Hematopoietic multipotent progenitor cell (in vitro differentiated cells): Measurements from ENCODE around the gene ERI3. TPM values are rescaled to one million over a fixed set of nuclear protein-coding genes. Genes with fewer than 3 reads are reported as not detected.
A peak's percentile ranks its signal among the peaks of the same experiment; 100 is the strongest.

Experiments
- DNase-seq, 3 donors: peaks; one replicate each; pipeline ENCODE4 v3.0.0-alpha.2; 2011 to 2015; ENCODE audit warnings: low read depth in 2 of 3, low spot score in 2 of 3
- total RNA-seq: library from RNA; depleted of rRNA; stranded (reverse); fragments of >200 nt; gene quantifications from one replicate; pipeline ENCODE4 v1.2.3, GENCODE V29; 2012

The ERI3 gene, protein sequence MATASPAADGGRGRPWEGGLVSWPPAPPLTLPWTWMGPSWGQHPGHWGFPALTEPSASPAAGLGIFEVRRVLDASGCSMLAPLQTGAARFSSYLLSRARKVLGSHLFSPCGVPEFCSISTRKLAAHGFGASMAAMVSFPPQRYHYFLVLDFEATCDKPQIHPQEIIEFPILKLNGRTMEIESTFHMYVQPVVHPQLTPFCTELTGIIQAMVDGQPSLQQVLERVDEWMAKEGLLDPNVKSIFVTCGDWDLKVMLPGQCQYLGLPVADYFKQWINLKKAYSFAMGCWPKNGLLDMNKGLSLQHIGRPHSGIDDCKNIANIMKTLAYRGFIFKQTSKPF
- 44.4 TPM for total RNA-seq

DNA sequence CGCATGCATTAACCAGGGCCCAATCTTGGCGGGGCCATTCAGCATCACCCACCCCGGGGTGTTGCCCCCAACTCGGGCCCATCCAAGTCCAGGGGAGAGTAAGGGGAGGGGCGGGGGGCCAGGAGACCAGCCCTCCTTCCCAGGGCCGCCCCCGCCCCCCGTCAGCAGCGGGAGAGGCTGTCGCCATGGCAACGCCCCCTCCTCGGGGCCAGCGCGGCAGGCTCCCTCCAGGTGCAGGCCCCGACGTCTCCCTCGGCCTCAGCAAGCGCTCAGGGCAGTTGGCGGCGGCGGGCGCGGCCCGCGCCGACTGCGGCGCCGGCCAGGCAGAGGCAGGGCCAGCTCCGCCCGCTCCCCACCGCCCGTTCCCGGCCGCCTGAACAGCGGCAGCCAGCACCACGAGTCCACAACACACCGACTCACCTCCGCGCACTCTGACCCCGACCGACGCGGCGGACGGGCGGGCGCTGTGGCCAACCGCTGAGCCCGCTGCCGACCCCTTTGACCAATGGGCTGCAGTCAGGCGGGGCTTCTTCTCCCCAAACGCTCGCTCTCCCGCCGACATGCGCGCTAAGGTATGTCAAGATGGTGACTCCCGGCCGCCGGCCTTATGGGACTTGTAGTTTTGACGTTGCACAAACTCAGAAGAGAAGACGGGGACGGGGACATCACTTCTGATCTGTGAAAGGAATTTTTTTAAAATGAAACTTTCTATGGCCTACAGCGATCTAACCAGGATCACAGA is at the start of gene ERI3:
ERI3 (minus strand) TSS at position 418 of the 742 bp plus-strand sequence; CDS start at position 187, 231 bp downstream.
- DNase-seq: peak; percentile 85 to 99 (median 96)

DNA sequence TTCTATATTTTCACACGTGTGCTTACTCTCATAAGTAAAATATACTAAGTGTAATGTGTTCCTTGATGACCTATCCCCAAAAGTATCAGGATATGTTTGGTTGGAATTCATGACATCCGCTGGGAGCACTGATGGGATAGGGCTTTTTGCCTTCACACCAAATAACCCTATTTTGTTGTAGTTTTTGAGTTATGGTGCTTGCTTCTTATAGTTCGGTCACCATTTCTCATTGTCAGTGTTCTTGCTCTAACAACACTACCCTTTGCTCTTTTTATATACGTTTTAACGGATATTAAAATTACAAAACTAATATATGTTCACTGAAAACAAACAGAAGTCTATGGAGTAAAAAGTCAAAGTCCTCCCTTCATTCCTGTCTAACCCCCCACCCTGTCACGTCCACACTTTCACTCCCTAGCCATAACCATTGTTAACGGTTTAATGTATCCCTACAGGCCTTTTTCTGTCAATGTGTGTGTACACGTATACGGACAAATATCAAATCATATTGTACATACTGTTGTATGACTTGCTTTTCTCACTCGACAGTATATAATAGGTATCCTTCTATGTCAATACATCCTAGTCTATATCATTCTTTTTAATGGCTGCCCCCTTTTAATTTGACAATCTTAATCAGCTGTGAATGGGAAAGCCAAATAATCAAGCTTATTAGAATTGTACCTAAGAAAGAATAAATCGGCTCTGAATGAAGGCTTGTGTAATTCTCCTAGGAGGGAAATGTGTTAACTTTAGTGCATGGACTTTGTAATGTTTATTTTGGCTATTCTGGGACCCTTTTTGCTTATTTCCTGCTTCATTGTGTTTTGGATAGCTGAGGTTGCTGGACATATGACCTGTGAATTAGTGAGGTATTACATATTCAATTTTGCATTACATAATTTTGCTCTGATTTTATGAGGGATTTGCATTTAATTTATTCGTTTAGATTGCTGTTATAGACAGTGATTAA is 46.5 kb upstream of the ERI3 start:
- DNase-seq: no peak

DNA sequence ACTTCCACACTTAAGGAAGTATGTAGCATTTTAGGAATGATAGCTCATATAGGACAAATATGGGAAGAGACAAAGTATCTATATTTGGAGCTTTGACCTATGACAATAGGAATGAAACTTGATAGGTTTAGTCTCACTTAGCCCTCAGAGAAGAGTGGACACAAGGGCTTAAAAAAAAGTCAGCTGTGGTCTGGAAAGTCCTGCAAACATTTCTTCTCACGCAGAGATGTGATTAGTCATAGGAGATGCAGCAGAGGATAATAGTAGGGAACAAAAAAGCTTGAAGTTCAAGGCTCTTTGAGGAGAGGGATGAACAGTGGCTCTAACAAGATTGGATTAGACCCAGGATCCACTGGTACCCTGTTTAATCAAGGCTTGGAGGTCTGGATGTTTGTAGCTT is 35.2 kb upstream of the ERI3 start:
- DNase-seq: no peak

DNA sequence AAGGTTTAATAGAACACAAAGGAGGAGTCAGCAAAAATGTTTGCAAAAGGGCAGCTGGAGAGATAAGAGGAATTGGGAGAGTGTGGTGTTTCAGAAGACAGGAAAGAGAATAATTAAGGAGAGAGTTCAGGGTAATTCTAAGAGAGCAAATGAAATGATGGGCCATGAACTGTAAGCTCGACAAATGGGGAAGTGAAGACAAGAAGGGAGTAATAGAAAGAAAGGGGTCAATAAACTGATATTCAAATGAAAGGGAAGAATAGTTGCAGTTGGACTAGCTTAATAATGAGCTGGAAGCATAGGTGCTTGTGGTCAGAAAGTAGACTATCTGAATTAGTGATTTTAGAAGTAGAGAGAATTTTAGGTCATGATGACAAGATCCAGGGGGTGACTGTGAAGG is 34.4 kb upstream of the ERI3 start:
- no peak for DNase-seq

DNA sequence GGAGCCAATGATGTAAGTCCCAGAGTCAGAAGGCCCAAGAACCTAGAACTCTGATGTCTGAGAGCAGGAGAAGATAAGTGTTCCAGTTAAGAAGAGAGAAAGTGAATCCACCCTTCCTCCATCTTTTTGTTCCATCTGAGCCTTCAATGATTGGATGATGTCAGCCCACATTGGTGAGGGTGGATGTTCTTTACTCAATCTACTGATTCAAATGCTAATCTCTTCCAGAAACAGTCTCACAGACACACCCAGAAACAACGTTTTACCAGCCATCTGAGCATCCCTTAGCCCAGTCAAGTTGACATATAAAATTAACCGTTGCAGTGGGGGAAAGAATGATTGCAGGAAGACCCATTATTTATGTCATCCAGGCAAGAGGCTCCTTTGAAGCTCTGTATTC is 33.5 kb upstream of the ERI3 start:
- DNase-seq: no peak

DNA sequence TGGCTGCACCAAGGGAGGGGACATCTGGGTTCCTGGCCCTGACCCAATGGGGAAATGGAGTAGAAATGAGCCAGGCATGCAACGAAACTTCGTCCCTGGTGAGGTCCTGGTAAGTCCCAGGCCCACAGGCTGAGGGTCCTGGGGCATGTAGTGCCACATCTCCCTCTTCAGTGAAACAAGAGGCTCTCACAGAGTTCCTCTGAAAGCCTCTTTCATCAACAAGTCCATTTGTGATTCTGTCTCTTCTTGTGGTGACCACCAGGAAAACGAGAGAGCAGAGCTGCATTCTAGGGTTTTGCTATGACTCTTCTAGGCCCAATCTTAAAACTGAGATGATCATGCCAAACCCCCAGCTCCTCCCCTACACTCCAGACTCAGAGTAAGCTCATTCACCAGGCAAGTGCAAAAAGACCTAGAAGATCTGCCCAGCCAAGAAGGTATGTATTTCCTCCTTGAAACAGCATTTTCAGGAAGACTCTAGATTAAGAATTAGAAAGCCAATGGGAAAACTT is 25.7 kb upstream of the ERI3 start:
- DNase-seq: no peak

DNA sequence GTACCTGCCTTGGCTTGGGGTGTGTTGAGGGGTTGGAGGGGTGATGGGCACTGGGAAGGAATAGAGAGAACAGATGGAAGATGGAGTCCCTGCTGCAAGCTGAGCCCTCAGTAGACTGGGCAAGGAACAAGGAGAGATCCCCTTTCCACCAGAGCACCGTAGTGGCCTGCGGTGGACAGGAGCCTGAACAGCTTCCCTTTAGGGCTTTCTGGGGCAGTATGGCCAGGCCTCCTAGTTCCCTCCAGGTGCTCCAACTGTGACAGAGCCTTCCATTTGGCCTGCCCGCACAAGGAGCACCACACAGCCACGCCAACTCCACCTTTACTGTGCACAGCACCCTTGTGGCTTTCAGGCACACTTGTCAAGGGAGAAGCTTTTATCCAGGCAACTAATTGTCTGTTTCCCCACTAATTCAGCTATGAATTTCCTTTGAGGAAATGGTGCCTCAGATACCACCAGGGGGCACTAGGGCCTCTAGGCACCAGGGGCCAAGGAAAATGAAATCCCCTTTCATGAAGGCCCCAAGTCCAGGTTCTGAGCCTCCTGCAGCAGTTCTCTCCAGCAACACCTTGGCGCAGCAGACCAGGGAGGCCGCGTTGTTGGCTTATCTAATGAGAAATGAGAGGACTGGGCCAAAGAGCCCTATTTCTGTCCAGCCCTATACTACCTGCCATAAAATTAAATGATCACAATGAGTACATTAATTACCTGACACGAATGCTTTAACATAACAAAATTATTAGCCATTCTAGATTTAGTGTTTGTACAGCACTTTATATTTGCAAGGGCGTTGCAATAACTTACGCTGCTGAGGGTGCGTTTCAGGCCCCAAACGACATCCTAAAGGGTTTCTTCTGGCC is 23.1 kb upstream of the ERI3 start:
- peak in 2 of 3 donors; percentile 72 to 86 for DNase-seq

DNA sequence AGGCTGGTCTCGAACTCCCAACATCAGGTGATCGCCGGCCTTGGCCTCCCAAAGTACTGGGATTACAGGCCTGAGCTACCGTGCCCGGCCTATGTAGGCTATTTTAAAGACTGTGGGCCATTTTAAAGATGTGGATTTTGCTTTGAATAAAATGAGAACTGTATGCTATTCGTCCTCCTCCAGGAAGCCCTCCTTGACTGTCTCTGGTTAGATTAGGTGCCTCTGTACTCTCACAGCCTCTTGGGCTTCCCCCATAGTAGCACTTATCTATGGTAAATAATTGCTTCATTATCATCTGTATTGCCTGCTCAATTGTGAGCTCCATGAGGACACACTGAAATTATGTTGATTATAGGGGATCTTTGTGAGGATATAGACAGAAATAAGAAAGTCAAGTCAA is 20.5 kb upstream of the ERI3 start:
- DNase-seq: no peak

DNA sequence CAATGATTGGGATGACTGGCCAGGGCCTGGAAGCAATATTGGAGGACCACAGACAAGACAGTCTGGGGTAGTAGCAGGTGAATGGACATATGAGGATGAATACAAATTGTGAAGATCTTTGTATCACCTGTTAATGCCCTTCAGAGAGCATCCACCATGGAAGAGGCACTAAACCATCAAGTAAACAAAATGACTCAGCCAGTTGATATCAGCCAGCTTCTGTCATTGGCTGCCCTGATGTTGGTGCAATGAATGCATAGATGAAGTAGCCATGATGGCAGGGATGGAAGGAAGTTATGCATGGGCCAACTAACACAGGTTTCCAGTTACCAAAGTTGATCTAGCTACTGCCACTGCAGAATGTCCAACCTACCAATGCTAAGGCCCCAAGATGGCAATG is 16.1 kb upstream of the ERI3 start:
- no peak for DNase-seq

DNA sequence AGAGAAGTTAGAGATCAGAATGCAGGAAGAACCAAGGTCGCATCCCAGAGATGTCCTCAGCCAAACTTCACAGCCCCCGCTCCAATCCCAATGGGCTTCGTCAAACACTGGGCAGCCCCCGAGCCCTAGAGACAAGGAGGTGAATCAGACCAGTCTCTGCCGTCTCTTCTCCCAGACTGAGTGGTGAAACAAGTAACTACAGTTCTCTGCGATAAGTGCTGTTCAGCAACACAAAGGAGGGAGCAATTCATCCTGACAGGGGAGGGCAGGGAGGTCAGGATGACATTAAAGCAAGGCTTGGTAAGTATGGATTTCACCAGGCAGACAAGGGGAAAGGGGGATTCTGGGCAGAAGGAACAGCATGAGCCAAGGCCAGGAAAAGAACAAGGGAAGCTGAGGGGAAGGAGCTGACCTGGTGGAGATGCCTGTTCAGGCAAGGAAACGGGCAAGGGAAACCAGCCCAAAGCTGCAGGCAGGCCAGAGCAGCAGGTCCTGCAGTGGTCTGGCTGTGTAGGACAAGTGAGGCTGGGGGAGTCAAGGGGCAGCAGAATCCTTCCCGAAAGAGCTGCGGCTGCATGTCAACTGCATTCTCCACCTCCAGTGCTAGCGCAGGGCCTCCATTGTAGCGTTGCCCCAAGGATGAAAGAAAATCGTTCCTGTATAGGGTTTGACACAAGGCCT is 13.6 kb upstream of the ERI3 start:
- no peak for DNase-seq

DNA sequence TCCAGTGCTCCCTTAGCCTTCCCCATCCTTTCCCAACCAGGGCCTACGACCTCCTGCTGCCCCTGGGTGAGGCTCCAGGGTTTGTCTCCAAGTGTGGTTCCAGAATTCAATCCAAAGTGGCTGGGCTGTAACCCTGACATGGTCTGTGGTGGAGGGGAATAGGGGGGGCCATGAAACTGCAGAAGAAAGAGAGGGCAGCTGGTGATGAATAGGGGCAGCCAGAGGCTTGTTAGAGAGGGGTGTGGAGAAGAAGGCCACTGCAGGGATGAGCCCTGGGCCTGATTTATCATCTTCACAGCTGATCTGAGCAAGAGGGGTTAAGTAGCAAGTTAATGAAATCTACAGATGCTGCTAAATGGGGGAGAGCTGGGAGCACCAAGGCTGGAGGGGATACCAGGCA is 12.9 kb upstream of the ERI3 start:
- DNase-seq: no peak

DNA sequence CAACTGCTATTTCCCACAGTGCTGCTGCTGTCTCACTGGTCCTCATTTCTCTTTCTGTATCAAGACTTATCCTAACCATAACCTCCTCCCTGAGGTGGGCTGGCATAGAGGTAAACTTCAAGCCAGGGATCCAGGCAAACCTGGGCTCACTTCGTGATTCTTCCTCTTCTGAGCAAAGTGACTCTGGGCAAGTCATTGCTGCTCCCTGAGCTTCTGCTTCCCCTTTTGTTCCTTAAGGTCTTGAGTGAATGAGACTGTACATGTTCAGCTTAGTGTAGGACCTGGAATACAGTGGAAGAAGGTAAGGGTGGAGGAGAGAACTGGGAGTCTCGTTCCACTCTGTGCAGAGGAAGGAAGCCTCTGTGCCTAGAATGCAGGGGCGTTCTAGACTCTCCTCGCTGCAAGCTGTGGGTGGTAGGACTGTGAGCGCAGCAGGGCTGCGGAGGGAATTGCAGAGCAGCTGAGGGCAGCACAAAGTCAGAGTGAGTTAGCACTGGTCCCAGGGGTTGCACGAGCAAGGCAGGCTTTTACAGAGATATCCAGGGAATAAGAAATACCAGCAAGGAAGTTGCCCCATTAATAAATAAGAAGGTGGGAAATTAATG is 11.4 kb upstream of the ERI3 start:
- DNase-seq: no peak

DNA sequence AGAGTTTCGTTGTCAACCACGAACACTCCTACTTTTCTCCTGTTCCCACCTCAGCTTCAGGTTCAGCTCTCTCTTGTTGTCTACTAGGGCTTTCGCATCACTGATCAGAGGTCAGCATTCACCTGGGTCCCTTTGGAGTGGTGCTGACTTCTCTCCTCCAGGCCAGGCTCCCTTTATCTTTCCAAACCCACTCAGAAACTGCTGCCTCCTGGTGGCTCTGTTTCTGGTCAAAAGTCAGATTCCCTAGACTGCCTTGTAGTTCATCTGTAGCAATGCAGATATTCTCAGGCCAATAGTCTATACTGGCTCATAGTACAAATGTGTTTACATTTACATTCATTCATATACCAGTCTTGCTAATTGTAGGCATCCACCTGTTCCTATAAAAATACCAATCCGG is 6.4 kb upstream of the ERI3 start:
- DNase-seq: peak in 2 of 3 donors; percentile 1 to 24

DNA sequence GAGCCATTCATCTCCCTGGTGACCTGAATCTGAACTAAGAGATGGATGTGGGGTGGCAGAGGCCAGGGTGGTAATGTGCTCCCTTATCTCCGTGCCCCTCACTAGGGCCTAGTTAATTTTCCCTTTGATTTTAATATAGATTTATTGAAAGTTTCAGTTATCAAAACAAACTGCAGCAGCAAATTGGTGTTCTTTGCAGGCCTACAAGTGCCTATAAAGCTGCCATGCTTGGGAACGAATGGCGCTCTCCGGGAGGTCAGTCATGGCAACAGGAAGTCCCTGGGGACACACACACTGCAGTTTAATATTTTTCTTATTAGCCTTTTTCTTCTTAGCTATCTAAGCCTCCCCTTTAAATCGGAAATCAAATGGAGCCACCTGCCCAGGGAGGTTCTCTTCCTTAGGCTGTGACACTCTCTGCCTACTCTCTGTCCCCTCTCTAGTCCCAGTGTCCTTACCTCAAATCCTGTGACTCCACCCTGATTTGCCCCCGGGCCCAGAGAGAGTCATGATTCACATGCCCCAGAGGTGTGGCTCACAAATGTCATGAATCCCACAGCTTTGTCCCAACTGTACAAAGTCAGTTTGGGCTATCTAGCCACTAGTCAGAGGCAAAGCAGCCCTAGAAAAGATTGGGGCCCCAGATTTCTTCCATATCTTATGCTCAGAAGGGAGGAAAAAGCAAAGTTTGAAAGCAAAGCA is 4.3 kb upstream of the ERI3 start:
- no peak for DNase-seq

DNA sequence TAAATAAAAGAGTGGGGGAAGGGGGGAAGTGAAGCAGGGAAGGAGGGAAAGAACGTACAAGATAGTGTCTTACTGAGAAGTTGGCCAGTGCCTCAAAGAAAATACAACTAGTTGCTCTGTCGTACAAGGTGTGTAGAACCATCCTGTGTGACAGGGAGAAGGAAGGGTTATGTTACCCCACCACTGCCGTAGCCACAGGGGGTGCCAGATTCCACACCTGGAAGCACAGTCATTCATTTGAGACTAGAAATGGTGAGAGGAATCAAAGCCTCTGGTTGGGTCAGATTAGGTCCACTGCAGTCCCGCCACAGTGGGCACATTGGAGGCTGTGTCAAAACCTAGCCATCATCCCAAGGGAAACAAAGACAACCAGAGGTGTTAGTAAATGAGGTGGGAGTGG is 2.7 kb upstream of the ERI3 start:
- no peak for DNase-seq

DNA sequence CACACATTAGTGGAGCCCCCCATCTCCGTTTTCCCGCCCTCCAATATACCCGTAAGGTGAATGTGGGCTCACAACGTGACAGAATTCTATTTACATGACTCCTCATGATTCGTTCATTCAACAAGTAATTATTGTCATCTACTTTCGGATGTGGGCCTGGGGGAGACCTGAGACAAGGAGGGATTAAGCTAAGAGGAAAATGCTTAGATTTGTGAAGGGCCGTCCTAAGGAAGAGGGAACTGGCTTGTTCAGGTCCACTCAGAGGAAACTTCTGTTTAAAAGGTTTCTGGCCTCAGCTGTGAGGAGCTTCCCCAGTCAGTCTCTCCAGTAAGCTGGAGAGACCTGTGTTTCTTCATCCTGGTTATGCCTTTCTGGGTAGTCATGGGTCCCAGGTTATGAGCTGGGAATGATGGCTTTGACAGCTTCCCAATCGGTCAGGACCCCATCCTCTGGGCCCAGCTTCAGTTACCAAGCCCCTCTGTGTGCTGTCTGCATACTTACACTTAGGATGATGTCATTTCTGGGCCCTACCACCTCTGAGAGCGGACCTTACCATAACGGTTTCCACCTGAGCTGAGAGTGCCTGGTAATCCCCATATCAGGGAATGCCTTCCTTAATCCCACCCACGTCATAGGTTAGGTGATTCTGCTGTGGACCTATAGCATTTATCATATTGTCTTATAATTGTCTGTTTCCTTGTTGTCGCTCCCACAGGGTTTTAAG is 687 bp upstream of the ERI3 start:
- DNase-seq: peak in 1 of 3 donors; percentile 1

DNA sequence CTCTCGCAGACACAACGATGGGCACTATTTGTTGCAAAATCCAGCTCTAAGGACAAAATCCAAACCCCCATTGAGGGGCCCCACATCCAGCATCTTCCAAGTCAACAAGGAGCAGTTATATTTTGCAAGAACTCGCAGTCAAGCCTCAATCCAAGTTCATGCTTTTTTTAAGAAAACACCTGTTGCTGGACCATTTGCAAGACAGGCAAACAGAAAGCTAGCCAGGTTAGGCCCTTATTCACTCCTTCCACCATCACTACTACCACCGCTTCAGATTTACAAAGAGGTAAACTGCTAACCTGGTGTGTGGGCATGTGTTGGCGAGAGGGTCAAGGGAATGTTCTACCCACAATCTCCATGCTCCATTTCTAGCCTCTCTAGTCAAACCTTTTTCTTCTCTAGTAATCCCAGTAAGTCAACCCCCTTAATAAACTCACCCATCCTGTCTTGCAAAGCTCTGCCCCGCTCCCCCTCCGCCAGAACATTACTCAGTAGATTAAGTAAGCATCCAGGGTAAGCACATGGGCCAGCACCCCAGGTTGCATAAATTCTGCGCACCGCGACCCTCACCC is 703 bp downstream of the ERI3 start:
- DNase-seq: peak in 1 of 3 donors; percentile 6
